ENCODE measurements around the gene FAM149B1. TPM values are rescaled to one million over a fixed set of nuclear protein-coding genes. Genes with fewer than 3 reads are reported as not detected.

The FAM149B1 gene
- total RNA-seq, 1 donor from 2014 or later = 24.1 TPM

GRCh38 chr10:73174148-73174925, 6.4 kb downstream of the FAM149B1 start:
- no peak for DNase-seq (ENCODE audit: low spot score)

GRCh38 chr10:73182568-73182967, 14.6 kb downstream of the FAM149B1 start:
- DNase-seq (ENCODE audit: low spot score) = peak; percentile 85

GRCh38 chr10:73183667-73184281, 15.9 kb downstream of the FAM149B1 start:
- peak; percentile 28 for DNase-seq (ENCODE audit: low spot score)

GRCh38 chr10:73186266-73186665, 18.3 kb downstream of the FAM149B1 start:
- no peak for DNase-seq (ENCODE audit: low spot score)

- no peak for DNase-seq (ENCODE audit: low spot score)
Observed at GRCh38 chr10:73190188-73190587, 22.3 kb downstream of the FAM149B1 start.

- DNase-seq (ENCODE audit: low spot score) = no peak
Observed at GRCh38 chr10:73205081-73205480, 37.2 kb downstream of the FAM149B1 start.

- DNase-seq (ENCODE audit: low spot score) = no peak
Observed at GRCh38 chr10:73205890-73206289, 38.0 kb downstream of the FAM149B1 start.

GRCh38 chr10:73206385-73206784, 38.5 kb downstream of the FAM149B1 start:
- no peak for DNase-seq (ENCODE audit: low spot score)

- DNase-seq (ENCODE audit: low spot score) = no peak
Observed at GRCh38 chr10:73207883-73208282, 40.0 kb downstream of the FAM149B1 start.

GRCh38 chr10:73209705-73210104, 41.8 kb downstream of the FAM149B1 start:
- no peak for DNase-seq (ENCODE audit: low spot score)

- DNase-seq (ENCODE audit: low spot score) = no peak
Observed at GRCh38 chr10:73210395-73211105, 42.6 kb downstream of the FAM149B1 start.

GRCh38 chr10:73211106-73211811, 43.3 kb downstream of the FAM149B1 start:
- no peak for DNase-seq (ENCODE audit: low spot score)

GRCh38 chr10:73215749-73216148, 47.8 kb downstream of the FAM149B1 start:
- DNase-seq (ENCODE audit: low spot score) = no peak

GRCh38 chr10:73217628-73218027, 49.7 kb downstream of the FAM149B1 start:
- no peak for DNase-seq (ENCODE audit: low spot score)

GRCh38 chr10:73218431-73219191, 50.7 kb downstream of the FAM149B1 start:
- DNase-seq (ENCODE audit: low spot score) = no peak

- DNase-seq (ENCODE audit: low spot score) = no peak
Observed at GRCh38 chr10:73219384-73219783, 51.5 kb downstream of the FAM149B1 start.

GRCh38 chr10:73220989-73221388, 53.1 kb downstream of the FAM149B1 start:
- no peak for DNase-seq (ENCODE audit: low spot score)

- DNase-seq (ENCODE audit: low spot score) = no peak
Observed at GRCh38 chr10:73225518-73225917, 57.6 kb downstream of the FAM149B1 start.

GRCh38 chr10:73226663-73227062, 58.7 kb downstream of the FAM149B1 start:
- no peak for DNase-seq (ENCODE audit: low spot score)

- no peak for DNase-seq (ENCODE audit: low spot score)
Observed at GRCh38 chr10:73228247-73228646, 60.3 kb downstream of the FAM149B1 start.

- no peak for DNase-seq (ENCODE audit: low spot score)
Observed at GRCh38 chr10:73229567-73229966, 61.6 kb downstream of the FAM149B1 start.
